GM18907 (cell line): ENCODE measurements around the gene DALRD3.
A peak's percentile ranks its signal among the peaks of the same experiment; 100 is the strongest.

Experiments
- ATAC-seq: cut with Tn5 transposase; IDR thresholded peaks from one replicate; pipeline ENCODE4 v1.9.1; 2021; ENCODE audit warnings: mild to moderate bottlenecking, moderate library complexity; ENCODE audit not compliant: unreplicated experiment

Gene DALRD3

DNA sequence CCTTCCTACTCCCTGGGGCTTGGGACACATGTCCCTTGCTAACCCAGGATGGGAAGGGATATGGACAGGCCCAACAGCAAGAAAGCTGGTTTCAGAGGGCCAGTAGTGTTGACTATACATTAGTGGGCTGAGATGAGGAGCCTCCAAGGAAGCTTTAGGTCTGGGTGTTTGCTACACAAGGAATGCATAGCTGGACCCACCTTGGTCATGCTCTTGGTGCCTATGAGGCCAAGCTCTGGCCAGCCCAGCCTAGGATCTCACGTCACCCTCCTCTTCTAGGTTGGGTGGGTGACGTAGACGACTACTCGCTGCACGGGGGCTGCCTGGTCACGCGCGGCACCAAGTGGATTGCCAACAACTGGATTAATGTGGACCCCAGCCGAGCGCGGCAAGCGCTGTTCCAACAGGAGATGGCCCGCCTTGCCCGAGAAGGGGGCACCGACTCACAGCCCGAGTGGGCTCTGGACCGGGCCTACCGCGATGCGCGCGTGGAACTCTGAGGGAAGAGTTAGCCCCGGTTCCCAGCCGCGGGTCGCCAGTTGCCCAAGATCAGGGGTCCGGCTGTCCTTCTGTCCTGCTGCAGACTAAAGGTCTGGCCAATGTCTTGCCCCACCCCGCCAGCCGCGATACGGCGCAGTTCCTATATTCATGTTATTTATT, 11.8 kb downstream of the DALRD3 start:
- ATAC-seq, result peak; percentile 3

DNA sequence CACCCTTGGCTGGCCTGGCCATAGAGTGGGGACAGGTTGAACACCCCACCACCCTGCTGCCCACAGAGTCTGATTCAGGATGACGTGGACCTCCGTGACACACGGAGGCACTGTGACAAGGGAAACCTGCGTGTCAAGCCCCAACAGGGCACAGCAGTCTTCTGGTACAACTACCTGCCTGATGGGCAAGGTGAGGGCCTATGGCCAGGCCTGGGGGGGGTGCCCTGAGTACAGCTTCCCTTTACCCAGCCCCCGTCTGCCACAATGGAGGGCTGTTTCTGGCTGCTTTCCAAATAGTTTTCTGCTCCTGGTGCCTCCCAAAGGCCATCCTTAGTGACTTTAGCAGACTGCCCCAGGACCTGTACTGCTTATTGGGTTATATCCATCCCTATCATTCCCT, 12.4 kb downstream of the DALRD3 start:
- no peak for ATAC-seq

DNA sequence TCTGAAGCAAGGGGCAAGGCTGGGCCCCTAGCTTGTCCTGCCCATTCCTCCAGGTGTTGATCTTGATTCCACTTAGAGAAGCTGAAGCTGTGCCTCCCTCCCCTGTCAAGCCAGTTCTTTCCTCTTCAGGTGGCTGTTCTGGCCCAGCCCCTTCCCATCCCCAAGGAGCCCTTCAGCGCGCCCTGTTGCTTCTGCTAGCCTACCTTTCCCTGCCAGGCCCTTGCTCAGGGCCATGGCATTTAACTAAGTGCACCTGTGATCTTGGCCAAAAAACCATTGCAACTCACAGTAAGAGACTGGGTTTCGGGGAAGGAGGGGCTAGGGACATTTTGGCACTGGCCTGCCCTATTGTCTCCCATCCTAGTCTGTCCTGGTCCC, 13.1 kb downstream of the DALRD3 start:
- no peak for ATAC-seq

- no peak for ATAC-seq
Observed at GRCh38 chr3:49004352-49005302, 13.8 kb downstream of the DALRD3 start.

GRCh38 chr3:49001155-49001554, 17.2 kb downstream of the DALRD3 start:
- ATAC-seq, result no peak

GRCh38 chr3:48999085-48999858, 19.1 kb downstream of the DALRD3 start:
- no peak for ATAC-seq

- ATAC-seq, result no peak
Observed at GRCh38 chr3:48997714-48998637, 20.4 kb downstream of the DALRD3 start.

DNA sequence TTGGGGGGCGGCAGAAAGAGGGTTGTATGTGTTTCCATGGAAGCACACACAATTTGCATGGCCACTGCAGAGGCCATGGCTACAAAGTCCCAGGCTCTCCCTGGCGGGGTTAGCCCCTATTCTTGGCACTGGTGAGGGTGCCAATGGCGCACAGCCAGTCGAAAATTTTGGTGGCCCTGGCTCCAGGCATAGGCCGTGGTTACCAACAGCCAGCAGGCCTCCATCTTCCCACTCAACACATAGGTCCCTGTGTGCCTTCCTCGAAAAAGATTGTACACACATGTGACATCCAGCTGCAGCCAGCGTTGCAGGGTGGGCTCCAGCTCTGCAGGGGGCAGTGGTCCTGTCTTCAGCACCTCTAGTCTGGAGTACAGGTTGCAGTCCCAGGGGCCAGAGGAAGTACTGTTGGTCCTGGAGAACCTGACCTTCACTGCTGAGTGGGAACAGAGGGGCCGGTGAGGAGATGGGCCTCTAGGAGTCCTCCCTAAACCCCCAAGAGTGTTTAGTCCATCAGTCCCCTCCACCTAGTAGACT, 21.2 kb downstream of the DALRD3 start:
- ATAC-seq, result no peak

- ATAC-seq, result no peak
Observed at GRCh38 chr3:48996640-48997039, 21.7 kb downstream of the DALRD3 start.

DNA sequence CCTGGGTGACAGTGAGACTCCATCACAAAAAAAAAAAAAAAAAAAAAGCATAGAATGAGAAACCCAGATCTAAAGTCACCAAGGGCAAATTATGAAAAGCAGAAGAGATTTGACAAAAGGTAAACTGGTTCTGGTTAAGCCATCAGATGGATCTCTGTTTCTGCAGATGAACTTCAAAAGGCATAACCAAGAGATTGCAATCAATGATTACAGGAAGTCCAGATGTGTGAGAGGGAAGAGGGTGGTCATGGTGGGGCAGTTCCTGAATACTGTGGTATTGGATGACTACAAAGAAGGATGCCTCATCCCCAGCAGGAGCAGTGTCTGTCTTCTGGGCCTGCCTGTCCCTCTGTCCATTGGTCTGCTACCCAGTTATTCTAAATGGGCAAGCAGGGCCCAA, 24.5 kb downstream of the DALRD3 start:
- ATAC-seq, result no peak

DNA sequence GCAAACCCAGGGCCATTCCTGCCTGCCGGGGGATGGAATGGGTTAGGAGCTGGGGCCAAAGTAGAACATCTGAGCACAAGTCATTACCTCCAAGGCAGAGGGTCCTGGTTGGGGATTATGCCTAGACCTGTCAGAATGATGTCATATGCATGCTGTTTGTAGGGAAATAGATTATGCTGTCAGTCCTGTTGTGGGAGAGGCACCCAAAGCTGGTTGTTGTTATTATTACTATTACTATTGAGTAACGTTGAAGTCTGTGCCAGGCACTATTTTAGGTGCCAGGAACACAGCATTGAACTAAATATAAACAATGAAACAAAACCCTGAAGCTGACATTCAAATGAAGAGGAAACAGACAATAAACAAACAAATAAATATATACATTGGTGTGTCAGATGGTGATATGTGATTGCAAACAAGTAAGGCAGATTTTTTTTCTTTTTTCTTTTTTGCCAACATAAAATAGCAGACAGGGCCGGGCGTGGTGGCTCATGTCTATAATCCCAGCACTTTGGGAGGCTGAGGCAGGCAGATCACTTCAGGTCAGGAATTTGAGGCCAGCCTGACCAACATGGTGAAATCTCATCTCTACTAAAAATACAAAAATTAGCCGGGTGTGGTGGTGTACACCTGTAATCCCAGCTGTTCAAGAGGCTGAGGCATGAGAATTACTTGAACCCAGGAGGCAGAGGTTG, 26.4 kb downstream of the DALRD3 start:
- no peak for ATAC-seq

DNA sequence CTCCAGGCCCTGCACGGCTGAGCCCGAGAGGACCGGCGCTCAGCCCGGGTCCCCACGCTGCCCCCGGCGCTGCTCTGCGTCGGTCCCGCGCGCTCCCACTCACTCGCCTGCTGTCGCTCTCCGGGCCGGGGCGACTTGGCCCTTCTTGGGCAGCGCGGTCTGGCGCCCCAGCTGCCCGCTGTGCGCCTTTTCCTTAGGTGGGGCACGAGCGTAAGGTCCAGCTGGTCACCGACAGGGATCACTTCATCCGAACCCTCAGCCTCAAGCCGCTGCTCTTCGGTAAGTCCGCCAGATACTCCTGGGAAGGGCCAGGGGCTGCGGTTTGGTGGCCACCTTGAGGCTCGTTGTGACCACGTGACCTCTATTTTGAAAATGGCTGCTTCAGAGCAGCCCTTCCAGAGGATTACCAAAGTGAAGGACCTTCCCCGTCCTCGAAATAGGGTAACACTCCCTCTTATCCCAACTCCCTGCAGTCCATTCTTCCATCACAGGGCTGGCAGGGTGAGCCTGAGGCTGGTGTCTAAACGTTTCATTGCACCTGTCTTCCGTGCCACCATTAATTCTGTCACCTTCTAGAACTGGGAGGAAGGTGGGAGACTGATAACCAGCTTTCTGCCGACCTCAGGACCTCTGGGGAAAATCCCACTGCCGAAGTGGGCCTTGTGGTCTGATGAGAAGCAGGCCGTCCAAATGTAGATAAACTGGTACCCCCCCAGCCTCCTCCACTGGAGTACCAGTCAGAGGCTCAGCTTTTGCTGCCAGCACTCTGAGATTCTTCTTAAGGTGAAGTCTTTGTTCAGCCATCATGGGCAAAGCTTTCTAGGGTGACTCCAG, 27.5 kb downstream of the DALRD3 start:
- ATAC-seq, result peak; percentile 20

GRCh38 chr3:48989796-48990635, 28.4 kb downstream of the DALRD3 start, which contains the start of gene P4HTM:
Gene P4HTM (plus strand): TSS chr3:48990241. CDS start chr3:48990257, 16 bp downstream.
- peak; percentile 51 for ATAC-seq

DNA sequence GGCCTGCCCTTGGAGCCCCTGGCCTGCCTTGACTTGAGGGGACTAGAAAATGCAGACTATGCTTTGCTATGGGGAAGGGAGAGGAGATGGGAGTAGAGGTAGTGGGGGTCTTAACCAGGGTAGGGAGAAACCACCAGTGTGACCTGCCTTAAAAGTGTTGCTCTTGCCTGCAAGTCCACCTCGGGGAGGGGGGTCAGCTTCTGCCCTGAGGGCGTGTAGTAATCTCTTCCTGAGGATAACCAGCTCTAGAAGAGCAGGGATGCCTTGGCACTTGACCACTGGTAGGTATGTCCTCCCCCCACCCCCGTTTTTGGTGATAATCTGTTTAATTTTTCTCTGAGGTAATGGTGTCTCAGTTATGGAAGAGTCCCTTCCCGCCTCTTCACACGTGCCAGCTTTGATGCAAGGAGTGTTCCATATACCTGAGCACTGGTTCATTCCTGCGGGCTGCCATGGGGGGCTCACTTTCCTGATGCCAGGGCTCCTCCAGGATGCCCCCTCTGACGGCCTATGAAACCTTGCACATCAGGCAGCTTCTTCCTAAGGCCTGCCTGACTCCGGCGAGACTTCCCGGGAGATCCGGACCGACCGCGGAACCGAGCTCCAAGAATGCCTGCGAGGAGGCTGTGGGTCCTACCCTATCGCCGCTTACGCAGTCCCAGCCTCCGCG, 29.1 kb downstream of the DALRD3 start:
- peak; percentile 1 for ATAC-seq

- no peak for ATAC-seq
Observed at GRCh38 chr3:48985831-48986376, 32.5 kb downstream of the DALRD3 start.

- ATAC-seq, result no peak
Observed at GRCh38 chr3:48984663-48985062, 33.7 kb downstream of the DALRD3 start.

DNA sequence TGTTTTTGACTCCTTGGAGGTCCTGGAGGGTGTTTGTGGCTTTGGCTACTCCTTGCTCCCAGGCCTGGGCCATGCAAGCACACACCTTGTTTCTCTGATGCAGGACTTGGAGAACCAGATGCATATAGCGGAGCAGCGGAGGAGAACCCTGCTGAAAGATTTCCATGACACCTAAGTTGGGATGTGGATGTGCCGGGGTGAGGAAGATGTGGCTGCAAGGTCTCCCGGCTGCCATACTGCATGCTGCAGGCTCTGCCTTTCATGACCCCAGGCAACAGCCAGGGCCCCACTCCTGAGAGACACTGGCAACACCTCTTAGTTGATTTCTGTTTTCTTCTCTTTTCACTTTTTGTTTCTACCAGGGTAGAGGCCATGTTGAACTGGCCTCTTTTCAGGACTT, 35.3 kb downstream of the DALRD3 start:
- no peak for ATAC-seq
